Fibroblast of peridontal ligament (primary cell): Measurements from ENCODE around the gene PLD2.
"Not testable (repeated sequence)": the region's sequence is repeated elsewhere in the genome, so short reads cannot be mapped to it uniquely, and the experiment has no call there.

Experiments used
- DNase-seq: peaks from one replicate; pipeline ENCODE4 v3.0.0-alpha.2; 2010; ENCODE audit errors: extremely low read depth

PLD2 gene

GRCh38 chr17:4789951-4790704 lies 16.8 kb upstream of the PLD2 start:
- peak; percentile 89 for DNase-seq

DNA sequence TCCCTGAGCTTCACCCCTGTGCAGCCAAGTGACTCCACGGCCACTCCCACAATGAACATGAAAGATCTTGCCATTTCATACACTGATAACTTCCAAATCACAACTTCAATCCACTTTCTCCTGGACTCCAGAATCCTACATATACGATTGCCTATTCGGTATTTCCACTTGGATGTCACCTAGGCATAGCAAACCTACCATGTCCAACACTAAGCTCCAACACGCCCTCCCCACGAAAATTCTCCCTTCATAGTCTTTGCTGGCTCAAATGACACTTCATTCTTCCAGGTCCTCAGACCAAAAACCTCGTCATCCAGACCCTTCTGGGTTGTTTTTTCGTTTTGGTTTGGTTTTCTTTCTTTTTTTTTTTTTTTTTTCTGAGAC lies 16.3 kb upstream of the PLD2 start:
- DNase-seq = no peak

DNA sequence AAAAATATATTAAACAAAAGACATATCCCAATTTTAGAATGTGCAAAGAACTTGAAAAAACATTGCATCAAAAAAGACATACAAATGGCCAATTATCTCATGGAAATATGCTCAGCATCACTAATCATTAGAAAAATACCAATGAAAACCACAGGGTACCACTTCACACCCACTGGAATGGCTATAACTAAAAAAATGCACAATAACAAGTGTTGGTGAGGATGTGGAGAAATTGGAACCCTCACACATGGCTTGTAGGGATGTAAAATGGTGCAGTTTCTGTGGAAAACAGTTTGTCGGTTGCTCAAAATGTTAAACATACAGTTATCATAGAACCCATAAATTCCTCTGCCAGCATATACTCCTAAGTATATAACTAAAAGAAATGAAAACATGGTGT lies 11.8 kb upstream of the PLD2 start:
- DNase-seq = no peak

GRCh38 chr17:4796552-4796920 lies 10.4 kb upstream of the PLD2 start:
- DNase-seq = peak; percentile 36

DNA sequence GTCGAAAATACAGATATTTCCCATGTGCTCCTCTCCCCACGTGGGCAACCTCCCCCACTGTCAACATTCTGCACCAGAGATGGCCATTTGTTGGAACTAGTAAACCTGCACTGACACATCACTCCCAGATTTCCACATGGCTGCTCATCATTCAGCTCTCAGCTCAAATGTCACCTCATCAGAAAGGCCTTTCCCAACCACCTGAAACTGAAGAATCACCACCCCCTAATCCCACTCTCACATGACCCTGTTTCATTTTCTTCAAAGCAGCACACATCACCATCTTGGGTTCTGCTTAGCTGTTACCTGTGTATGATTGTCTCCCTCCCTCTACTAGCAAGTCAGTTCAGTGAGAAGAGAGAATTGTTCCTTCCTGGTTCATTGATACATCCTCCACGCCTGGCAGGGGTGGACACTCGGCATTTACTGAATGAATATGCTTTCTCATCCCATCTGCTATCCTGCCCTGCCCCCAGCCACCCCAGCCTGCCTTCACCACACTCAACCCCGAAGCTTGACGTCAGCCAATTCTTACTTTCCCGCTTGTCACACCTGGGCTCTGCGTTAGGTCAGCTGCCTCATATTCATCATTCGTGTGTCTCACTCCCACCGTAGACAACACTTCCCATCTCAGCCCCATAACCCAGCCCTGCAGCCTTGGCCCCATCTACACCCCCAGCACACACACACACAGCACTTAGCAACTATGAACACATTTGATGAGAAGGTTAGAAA lies 6.3 kb upstream of the PLD2 start:
- DNase-seq = no peak

GRCh38 chr17:4802228-4802627 lies 4.7 kb upstream of the PLD2 start, which contains the start of gene C17orf114:
Gene C17orf114 (minus strand): TSS chr17:4802328.
- no peak for DNase-seq

GRCh38 chr17:4806456-4806776 lies 536 bp upstream of the PLD2 start:
- no peak for DNase-seq

DNA sequence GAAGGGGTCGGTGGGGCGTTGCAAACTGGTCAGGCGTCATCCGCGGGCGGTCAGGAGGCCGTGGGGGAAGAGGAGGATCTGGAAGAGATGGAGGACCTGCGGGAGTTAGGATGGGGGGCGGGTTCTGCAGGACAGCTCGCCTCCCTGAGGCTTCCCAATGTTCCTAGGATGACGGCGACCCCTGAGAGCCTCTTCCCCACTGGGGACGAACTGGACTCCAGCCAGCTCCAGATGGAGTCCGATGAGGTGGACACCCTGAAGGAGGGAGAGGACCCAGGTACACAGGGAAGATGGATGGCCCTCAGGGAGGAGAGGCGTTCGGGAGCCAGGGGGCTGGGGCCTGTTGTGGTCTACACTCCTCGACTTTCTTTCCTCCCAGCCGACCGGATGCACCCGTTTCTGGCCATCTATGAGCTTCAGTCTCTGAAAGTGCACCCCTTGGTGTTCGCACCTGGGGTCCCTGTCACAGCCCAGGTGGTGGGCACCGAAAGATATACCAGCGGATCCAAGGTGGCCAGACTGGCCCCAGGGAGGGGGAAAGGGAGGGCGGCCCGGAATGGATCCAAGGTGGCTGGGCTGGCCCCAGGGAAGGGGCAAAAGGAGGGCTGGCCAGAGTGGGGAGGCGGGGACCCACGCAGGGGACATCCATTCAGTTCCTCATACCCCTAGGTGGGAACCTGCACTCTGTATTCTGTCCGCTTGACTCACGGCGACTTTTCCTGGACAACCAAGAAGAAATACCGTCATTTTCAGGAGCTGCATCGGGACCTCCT lies 839 bp downstream of the PLD2 start:
- no peak for DNase-seq

DNA sequence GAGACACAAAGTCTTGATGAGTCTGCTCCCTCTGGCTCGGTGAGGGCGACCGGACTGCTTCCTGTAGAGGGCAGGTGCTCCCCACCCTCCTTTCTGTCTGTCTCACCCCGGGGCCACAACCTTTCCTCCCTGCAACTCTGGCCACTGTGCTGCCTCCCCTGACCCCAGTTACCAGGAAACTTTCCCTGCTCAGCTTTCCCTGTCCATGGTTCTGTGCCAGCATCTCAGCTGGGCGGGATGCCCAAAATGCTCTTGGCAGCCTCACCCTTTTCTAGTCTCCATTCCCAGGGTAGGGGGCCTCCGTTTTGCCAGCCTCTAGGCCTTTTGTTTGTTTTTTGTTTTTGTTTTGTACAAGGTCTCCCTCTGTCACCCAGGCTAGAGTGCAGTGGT lies 1.4 kb downstream of the PLD2 start:
- peak; percentile 35 for DNase-seq

DNA sequence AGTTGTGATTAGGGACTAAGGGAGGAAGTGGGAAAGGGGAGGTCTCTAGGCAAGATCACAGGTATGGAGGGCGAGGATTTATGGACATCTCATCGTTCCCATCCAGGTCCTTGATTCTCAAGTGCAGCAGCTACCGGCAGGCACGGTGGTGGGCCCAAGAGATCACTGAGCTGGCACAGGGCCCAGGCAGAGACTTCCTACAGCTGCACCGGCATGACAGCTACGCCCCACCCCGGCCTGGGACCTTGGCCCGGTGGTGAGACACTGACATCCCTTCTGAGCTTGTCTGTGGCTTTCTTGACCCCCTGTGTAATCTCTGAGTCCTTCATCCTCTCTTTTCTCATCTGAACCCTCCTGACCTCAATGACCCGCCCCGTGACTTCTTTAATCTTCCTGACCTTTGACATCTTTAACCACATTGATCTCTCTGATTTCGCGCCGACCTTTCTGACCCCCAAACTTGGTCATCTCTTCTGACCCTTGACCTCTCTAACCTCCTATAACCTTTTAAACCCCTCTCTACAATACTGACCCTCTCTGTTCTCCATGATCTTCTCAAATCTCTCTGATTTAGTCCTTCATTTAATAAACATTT lies 3.8 kb downstream of the PLD2 start:
- DNase-seq = no peak

GRCh38 chr17:4811471-4811870 lies 4.5 kb downstream of the PLD2 start:
- no peak for DNase-seq

DNA sequence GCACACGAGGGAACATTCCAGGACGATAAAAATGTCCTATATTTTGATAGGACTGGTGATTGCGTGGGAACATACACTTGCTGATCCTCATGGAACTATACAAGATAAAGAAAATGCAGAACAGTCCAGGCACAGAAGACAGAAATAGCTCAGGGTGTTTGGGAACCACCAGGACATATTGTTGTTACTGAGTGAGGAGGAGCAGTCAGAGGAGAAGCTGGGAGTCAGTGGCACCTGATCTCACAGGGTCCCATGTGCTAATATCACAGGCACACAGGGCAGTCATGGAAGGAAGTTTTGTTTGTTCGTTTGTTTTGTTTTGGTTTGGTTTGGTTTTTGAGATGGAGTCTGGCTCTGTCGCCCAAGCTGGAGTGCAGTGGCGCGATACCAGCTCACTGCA lies 5.7 kb downstream of the PLD2 start:
- DNase-seq = no peak

GRCh38 chr17:4815043-4815675 lies 8.2 kb downstream of the PLD2 start:
- no peak for DNase-seq

GRCh38 chr17:4816826-4817225 lies 9.9 kb downstream of the PLD2 start:
- DNase-seq = no peak

- no peak for DNase-seq
Measured at GRCh38 chr17:4818276-4818675, 11.3 kb downstream of the PLD2 start.

GRCh38 chr17:4822835-4823234 lies 15.9 kb downstream of the PLD2 start:
- DNase-seq = no peak

- no peak for DNase-seq
Measured at GRCh38 chr17:4823373-4824089, 16.6 kb downstream of the PLD2 start.

DNA sequence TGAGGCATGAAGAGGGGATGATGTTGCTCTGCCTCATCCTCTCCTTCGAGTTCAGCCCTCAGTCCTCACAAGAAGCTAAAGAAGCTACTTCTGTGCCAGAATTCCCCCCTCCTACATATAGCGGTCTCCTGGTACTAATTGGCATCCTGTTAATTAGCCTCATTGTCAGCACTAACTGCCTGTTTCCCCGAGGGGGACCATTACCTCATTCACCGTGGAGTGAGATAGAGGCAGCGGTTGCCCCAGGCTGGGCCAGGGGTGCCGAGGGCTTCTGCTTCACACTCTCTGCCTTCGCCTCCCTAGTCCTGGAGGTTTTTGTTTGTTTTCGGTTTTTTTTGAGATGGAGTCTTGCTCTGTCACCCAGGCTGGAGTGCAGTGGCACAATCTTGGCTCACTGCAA lies 20.4 kb downstream of the PLD2 start:
- no peak for DNase-seq

- DNase-seq = not testable (repeated sequence)
Measured at GRCh38 chr17:4832829-4833177, 25.9 kb downstream of the PLD2 start.

DNA sequence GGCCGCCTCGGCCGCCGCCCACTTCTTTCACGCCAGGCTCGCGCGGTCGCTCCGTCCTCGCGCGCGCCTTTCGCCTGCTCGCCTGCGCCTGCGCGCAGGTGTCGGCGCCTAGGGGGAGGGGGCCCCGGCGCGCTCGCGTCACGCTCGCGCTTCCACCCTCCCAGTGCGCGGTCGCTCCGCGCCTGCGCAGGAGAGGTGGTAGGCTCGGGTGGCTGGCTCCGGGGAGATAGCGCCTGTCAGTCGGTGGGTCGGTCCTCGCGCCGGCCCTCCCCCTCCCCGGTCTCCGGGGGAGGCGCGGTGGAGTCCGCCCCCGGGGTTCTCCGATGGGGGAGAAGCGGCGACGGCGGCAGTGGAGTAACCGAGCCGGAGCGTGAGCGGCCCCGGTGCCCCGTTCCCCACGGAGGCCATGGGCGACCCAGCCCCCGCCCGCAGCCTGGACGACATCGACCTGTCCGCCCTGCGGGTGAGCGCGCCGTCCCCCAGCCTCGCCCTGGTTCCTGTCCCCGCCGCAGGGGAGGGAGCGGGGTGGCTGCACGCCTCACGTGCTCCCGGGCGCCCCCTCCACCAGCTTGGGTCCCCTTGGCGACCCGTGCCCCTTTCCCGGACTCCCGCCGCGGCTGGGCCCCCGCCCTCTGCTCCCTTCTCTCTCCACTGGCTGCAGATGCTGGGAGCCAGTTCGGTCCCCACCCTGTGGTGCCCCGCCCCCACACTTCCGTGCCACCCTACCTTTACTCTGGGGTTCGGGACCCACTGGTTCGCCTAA lies 26.4 kb downstream of the PLD2 start, which contains the start of gene MINK1:
Gene MINK1, plus strand, starts transcription at position 163 of the 763 bp plus-strand sequence. Its CDS starts 244 bp downstream, at position 407.
- DNase-seq = peak; percentile 90
